Upper lobe of left lung (tissue), 4 donors: ENCODE data around the gene DCP1B.

Experiments
- EP300 ChIP-seq, 4 donors: sonication (generic); formaldehyde crosslinking; IDR thresholded peaks; one replicate each; pipeline ENCODE4 v1.5.1; 2017; ENCODE audit warnings: antibody characterized with exemption in 4 of 4, control low read depth in 2 of 4
- POLR2A ChIP-seq, 4 donors: fragments of 450-650 bp; IDR thresholded peaks; one replicate each; pipeline ENCODE4 v1.5.1; 2016 to 2017; ENCODE audit warnings: antibody characterized with exemption in 4 of 4, mild to moderate bottlenecking in 2 of 4
- POLR2AphosphoS5 ChIP-seq, 2 donors: sonication (generic); formaldehyde crosslinking; IDR thresholded peaks; one replicate each; pipeline ENCODE4 v1.5.1; 2017; ENCODE audit warnings: antibody characterized with exemption in 2 of 2
- TF ChIP-seq, protein P1 (sequence below), 6 experiments: fragments of 450-650 bp in 4 of 6; fragments of 200-600 bp in 2 of 6; sonication (generic) in 2 of 6; IDR thresholded peaks; one replicate each; pipeline ENCODE4 v1.5.1; 2016 to 2019; ENCODE audit warnings: antibody characterized with exemption in 6 of 6

DNA sequence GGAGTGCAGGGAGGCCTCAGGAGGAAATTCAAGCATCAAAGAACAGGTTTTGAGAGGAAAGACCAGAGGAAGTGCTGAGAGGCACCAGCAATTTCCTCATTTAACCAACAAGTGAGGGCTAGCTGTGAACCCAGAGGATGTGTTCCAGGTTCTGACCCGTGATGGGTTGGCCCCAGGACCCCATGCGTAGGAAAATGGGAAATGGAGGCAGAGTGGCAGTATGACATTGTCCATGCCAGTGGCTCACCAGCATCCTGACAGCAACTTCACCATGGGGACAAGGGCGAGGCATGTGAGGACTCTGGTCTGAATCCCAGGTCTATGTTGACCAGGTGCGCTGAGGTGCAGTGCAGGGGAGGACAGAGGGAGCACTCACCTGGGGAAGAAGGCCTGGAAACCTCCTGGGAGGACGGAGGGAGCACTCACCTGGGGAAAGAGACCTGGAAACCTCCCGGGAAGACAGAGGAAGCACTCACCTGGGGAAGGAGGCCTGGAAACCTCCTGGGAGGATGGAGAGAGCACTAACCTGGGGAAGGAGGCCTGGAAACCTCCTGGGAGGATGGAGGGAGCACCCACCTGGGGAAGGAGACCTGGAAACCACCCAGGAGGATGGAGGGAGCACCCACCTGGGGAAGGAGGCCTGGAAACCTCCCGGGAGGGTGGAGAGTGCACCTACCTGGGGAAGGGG, 79.1 kb downstream of the DCP1B start:
- TF ChIP-seq, protein P1, sequence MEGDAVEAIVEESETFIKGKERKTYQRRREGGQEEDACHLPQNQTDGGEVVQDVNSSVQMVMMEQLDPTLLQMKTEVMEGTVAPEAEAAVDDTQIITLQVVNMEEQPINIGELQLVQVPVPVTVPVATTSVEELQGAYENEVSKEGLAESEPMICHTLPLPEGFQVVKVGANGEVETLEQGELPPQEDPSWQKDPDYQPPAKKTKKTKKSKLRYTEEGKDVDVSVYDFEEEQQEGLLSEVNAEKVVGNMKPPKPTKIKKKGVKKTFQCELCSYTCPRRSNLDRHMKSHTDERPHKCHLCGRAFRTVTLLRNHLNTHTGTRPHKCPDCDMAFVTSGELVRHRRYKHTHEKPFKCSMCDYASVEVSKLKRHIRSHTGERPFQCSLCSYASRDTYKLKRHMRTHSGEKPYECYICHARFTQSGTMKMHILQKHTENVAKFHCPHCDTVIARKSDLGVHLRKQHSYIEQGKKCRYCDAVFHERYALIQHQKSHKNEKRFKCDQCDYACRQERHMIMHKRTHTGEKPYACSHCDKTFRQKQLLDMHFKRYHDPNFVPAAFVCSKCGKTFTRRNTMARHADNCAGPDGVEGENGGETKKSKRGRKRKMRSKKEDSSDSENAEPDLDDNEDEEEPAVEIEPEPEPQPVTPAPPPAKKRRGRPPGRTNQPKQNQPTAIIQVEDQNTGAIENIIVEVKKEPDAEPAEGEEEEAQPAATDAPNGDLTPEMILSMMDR (IDR thresholded peaks at IDR 0.05), result no peak
- TF ChIP-seq POLR2A (IDR thresholded peaks at IDR 0.05), result no peak
- TF ChIP-seq POLR2AphosphoS5 (IDR thresholded peaks at IDR 0.05), result no peak
- no peak for TF ChIP-seq EP300 (IDR thresholded peaks at IDR 0.05)
